T-helper 2 cell treated with Interferon-gamma antibody and Interleukin-4, amounts not matched to agents 5 μg/mL and 100 μg/mL, for 36 hours (primary cell): Measurements from ENCODE around the gene SCTR.

ENCODE experiments used
- DNase-seq: peaks from one replicate; pipeline ENCODE4 v3.0.0; 2021; ENCODE audit warnings: low spot score
- H3K27ac Mint-ChIP-seq: one replicate; pipeline ENCODE4 v1.8.0; 2021; ENCODE audit warnings: mild to moderate bottlenecking, mixed read lengths
- H3K27me3 Mint-ChIP-seq: one replicate; pipeline ENCODE4 v1.8.0; 2021; ENCODE audit warnings: low read depth, mixed read lengths
- H3K36me3 Mint-ChIP-seq: one replicate; pipeline ENCODE4 v1.8.0; 2021; ENCODE audit warnings: low read depth, mixed read lengths
- H3K4me1 Mint-ChIP-seq: one replicate; pipeline ENCODE4 v1.8.0; 2021; ENCODE audit warnings: low read depth, mixed read lengths
- H3K4me3 Mint-ChIP-seq: one replicate; pipeline ENCODE4 v1.8.0; 2022; ENCODE audit warnings: mild to moderate bottlenecking, moderate library complexity, mixed read lengths
- H3K9me3 Mint-ChIP-seq: one replicate; pipeline ENCODE4 v1.8.0; 2021; ENCODE audit warnings: mixed read lengths

The SCTR gene

GRCh38 chr2:119523952-119524694 lies at the start of gene SCTR:
Gene SCTR (minus strand): TSS chr2:119524483. CDS start chr2:119524226, 257 bp downstream.
- no peak within 1 kb of the TSS for H3K4me3 Mint-ChIP-seq
- H3K36me3 Mint-ChIP-seq: no peaks in the 10 kb centered on the region
- no peaks in the 10 kb centered on the region for H3K9me3 Mint-ChIP-seq
- H3K27me3 Mint-ChIP-seq: peaks cover 48% of the 10 kb centered on the region
- no peaks in the 10 kb centered on the region for H3K4me1 Mint-ChIP-seq
- no peak within 1 kb of the TSS for H3K27ac Mint-ChIP-seq
- DNase-seq: no peak

- Mint-ChIP-seq H3K4me1 (no peaks in the 10 kb centered on the region), H3K9me3 (no peaks in the 10 kb centered on the region), H3K27ac (no peak overlapping the region), H3K4me3 (no peak overlapping the region), H3K27me3 (peaks cover 11% of the 10 kb centered on the region), H3K36me3 (no peaks in the 10 kb centered on the region)
- DNase-seq: no peak
These were observed 43.0 kb upstream of the SCTR start for GRCh38 chr2:119567292-119567691.

- no peak for DNase-seq
- peaks cover 11% of the 10 kb centered on the region for H3K27me3 Mint-ChIP-seq
- H3K27ac Mint-ChIP-seq: no peak overlapping the region
- no peak overlapping the region for H3K4me3 Mint-ChIP-seq
- no peaks in the 10 kb centered on the region for H3K9me3 Mint-ChIP-seq
- no peaks in the 10 kb centered on the region for H3K36me3 Mint-ChIP-seq
- no peaks in the 10 kb centered on the region for H3K4me1 Mint-ChIP-seq
These were observed 41.2 kb upstream of the SCTR start for GRCh38 chr2:119565481-119565880.

GRCh38 chr2:119553687-119554344 lies 29.5 kb upstream of the SCTR start:
- Mint-ChIP-seq H3K9me3 (no peaks in the 10 kb centered on the region), H3K27ac (no peak overlapping the region), H3K36me3 (no peaks in the 10 kb centered on the region), H3K4me3 (no peak overlapping the region), H3K4me1 (no peaks in the 10 kb centered on the region), H3K27me3 (peaks cover 8% of the 10 kb centered on the region)
- no peak for DNase-seq

- no peaks in the 10 kb centered on the region for H3K9me3 Mint-ChIP-seq
- peaks cover 11% of the 10 kb centered on the region for H3K27me3 Mint-ChIP-seq
- H3K27ac Mint-ChIP-seq: no peak overlapping the region
These were observed 28.6 kb upstream of the SCTR start for GRCh38 chr2:119552902-119553301.

GRCh38 chr2:119550856-119551255 lies 26.6 kb upstream of the SCTR start:
- Mint-ChIP-seq H3K4me1 (no peaks in the 10 kb centered on the region), H3K27me3 (peaks cover 25% of the 10 kb centered on the region), H3K27ac (no peak overlapping the region), H3K36me3 (no peaks in the 10 kb centered on the region), H3K9me3 (no peaks in the 10 kb centered on the region), H3K4me3 (no peak overlapping the region)
- DNase-seq: no peak

More at GRCh38 chr2:119552902-119553301, 28.6 kb upstream of the SCTR start:
- H3K4me1 Mint-ChIP-seq: no peaks in the 10 kb centered on the region
- no peaks in the 10 kb centered on the region for H3K36me3 Mint-ChIP-seq
- H3K4me3 Mint-ChIP-seq: no peak overlapping the region
- no peak for DNase-seq

GRCh38 chr2:119550346-119550745 lies 26.1 kb upstream of the SCTR start:
- H3K36me3 Mint-ChIP-seq: no peaks in the 10 kb centered on the region
- H3K9me3 Mint-ChIP-seq: no peaks in the 10 kb centered on the region
- no peaks in the 10 kb centered on the region for H3K4me1 Mint-ChIP-seq
- H3K27ac Mint-ChIP-seq: no peak overlapping the region
- H3K27me3 Mint-ChIP-seq: peaks cover 30% of the 10 kb centered on the region
- no peak overlapping the region for H3K4me3 Mint-ChIP-seq
- DNase-seq: no peak

- H3K4me1 Mint-ChIP-seq: no peaks in the 10 kb centered on the region
- no peak for DNase-seq
- no peak overlapping the region for H3K4me3 Mint-ChIP-seq
- H3K9me3 Mint-ChIP-seq: no peaks in the 10 kb centered on the region
- peaks cover 39% of the 10 kb centered on the region for H3K27me3 Mint-ChIP-seq
- H3K27ac Mint-ChIP-seq: no peak overlapping the region
- H3K36me3 Mint-ChIP-seq: no peaks in the 10 kb centered on the region
These were observed 25.0 kb upstream of the SCTR start for GRCh38 chr2:119549241-119549640.

GRCh38 chr2:119548516-119549120 lies 24.3 kb upstream of the SCTR start:
- no peak for DNase-seq
- H3K27ac Mint-ChIP-seq: no peak overlapping the region
- H3K36me3 Mint-ChIP-seq: no peaks in the 10 kb centered on the region
- peaks cover 41% of the 10 kb centered on the region for H3K27me3 Mint-ChIP-seq
- no peaks in the 10 kb centered on the region for H3K9me3 Mint-ChIP-seq
- H3K4me1 Mint-ChIP-seq: peaks cover 4% of the 10 kb centered on the region
- no peak overlapping the region for H3K4me3 Mint-ChIP-seq

- no peaks in the 10 kb centered on the region for H3K36me3 Mint-ChIP-seq
- no peaks in the 10 kb centered on the region for H3K9me3 Mint-ChIP-seq
- peaks cover 4% of the 10 kb centered on the region for H3K4me1 Mint-ChIP-seq
- H3K27me3 Mint-ChIP-seq: peaks cover 50% of the 10 kb centered on the region
- no peak for DNase-seq
- no peak overlapping the region for H3K4me3 Mint-ChIP-seq
- H3K27ac Mint-ChIP-seq: no peak overlapping the region
These were observed 22.1 kb upstream of the SCTR start for GRCh38 chr2:119546447-119546767.

- no peaks in the 10 kb centered on the region for H3K9me3 Mint-ChIP-seq
- peaks cover 4% of the 10 kb centered on the region for H3K4me1 Mint-ChIP-seq
- no peak overlapping the region for H3K4me3 Mint-ChIP-seq
- H3K27me3 Mint-ChIP-seq: peaks cover 50% of the 10 kb centered on the region
- DNase-seq: no peak
- H3K36me3 Mint-ChIP-seq: no peaks in the 10 kb centered on the region
- H3K27ac Mint-ChIP-seq: no peak overlapping the region
These were observed 21.6 kb upstream of the SCTR start for GRCh38 chr2:119545754-119546446.

GRCh38 chr2:119544939-119545475 lies 20.7 kb upstream of the SCTR start:
- peak overlapping the region; percentile 48 for H3K4me3 Mint-ChIP-seq
- no peaks in the 10 kb centered on the region for H3K9me3 Mint-ChIP-seq
- DNase-seq: no peak
- H3K36me3 Mint-ChIP-seq: no peaks in the 10 kb centered on the region
- H3K4me1 Mint-ChIP-seq: peaks cover 4% of the 10 kb centered on the region
- H3K27me3 Mint-ChIP-seq: peaks cover 50% of the 10 kb centered on the region
- no peak overlapping the region for H3K27ac Mint-ChIP-seq

GRCh38 chr2:119544075-119544938 lies 20.0 kb upstream of the SCTR start, which contains the start of gene CFAP221:
Gene CFAP221 (plus strand): TSS chr2:119544449. CDS start chr2:119546132, 1,683 bp downstream.
- Mint-ChIP-seq H3K4me1 (peaks cover 4% of the 10 kb centered on the region), H3K27me3 (peaks cover 50% of the 10 kb centered on the region), H3K36me3 (no peaks in the 10 kb centered on the region), H3K4me3 (peak within 1 kb of the TSS; percentile 67), H3K27ac (no peak within 1 kb of the TSS), H3K9me3 (no peaks in the 10 kb centered on the region)
- DNase-seq: peak; percentile 48
